AG04450 (cell line): ENCODE measurements around the gene LIG1. TPM values are rescaled to one million over a fixed set of nuclear protein-coding genes. Genes with fewer than 3 reads are reported as not detected.

Experiments
- CTCF ChIA-PET: fragments of 300-600, 350-600 bp; formaldehyde crosslinking; extraction: SDS; loops from one replicate; lab custom pipeline; 2022; ENCODE audit warnings: antibody characterized with exemption, inconsistent platforms; lab: Charles Lee
- POLR2A ChIA-PET: fragments of 350-600 bp; formaldehyde crosslinking; extraction: SDS; loops from one replicate; lab custom pipeline; 2021; ENCODE audit warnings: antibody characterized with exemption, inconsistent platforms; lab: Yijun Ruan, JAX
- DNase-seq: peaks from one replicate; pipeline ENCODE4 v3.0.0-alpha.2; 2011; ENCODE audit warnings: low read depth, low spot score
- H3K27ac ChIP-seq: one replicate; pipeline ENCODE4 v1.5.1; 2012; ENCODE audit warnings: low read depth, low read length, control low read depth
- H3K27me3 ChIP-seq: one replicate; pipeline ENCODE4 v1.6.0; 2012; ENCODE audit warnings: low read length; ENCODE audit not compliant: control insufficient read depth, insufficient read depth
- H3K4me3 ChIP-seq: 2 replicates; pipeline ENCODE4 v1.5.1; 2011; ENCODE audit warnings: mild to moderate bottlenecking, low read depth, low read length, control low read depth
- H3K9me3 ChIP-seq: 2 replicates; pipeline ENCODE4 v1.5.1; 2012; ENCODE audit warnings: low read length; ENCODE audit not compliant: control insufficient read depth, insufficient read depth
- polyA plus RNA-seq: library from polyadenylated mRNA; depleted of rRNA; stranded (reverse); fragments of >200 nt; gene quantifications from 2 replicates; pipeline ENCODE4 v1.2.3, GENCODE V29; 2011
- TF ChIP-seq, protein P1 (sequence below): IDR thresholded peaks from 2 replicates; pipeline ENCODE4 v1.5.1; 2011; ENCODE audit warnings: low read depth, low read length, control low read depth, inconsistent platforms

The LIG1 gene
- polyA plus RNA-seq, 1 experiment, result 7.6 TPM

DNA sequence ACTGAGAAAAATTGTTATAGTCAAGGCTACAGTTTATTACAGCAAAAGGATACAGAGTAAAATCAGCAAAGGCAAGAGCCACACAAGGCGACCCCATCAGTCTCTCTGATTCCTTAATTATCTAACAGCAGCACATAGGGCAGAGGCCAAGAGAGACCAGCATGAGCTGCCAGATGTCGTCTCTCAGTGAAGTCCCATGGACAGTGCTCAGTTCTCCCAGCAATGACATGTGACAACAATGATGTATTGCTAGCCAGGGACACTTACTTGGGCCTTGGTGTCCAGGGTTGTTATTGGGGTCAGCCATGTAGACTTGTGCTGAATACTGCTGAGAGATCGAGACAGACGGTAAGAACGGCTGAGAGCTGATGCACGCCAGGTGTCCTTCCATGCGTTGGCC is 22.6 kb upstream of the LIG1 start:
- CTCF ChIA-PET, result no interaction called here
- DNase-seq, result no peak
- TF ChIP-seq, protein P1, sequence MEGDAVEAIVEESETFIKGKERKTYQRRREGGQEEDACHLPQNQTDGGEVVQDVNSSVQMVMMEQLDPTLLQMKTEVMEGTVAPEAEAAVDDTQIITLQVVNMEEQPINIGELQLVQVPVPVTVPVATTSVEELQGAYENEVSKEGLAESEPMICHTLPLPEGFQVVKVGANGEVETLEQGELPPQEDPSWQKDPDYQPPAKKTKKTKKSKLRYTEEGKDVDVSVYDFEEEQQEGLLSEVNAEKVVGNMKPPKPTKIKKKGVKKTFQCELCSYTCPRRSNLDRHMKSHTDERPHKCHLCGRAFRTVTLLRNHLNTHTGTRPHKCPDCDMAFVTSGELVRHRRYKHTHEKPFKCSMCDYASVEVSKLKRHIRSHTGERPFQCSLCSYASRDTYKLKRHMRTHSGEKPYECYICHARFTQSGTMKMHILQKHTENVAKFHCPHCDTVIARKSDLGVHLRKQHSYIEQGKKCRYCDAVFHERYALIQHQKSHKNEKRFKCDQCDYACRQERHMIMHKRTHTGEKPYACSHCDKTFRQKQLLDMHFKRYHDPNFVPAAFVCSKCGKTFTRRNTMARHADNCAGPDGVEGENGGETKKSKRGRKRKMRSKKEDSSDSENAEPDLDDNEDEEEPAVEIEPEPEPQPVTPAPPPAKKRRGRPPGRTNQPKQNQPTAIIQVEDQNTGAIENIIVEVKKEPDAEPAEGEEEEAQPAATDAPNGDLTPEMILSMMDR, result no peak
- H3K27ac ChIP-seq, result no peak overlapping the region
- no peak overlapping the region for H3K4me3 ChIP-seq
- H3K27me3 ChIP-seq, result no peaks in the 10 kb centered on the region
- peaks cover 3% of the 10 kb centered on the region for H3K9me3 ChIP-seq
- POLR2A ChIA-PET, result no interaction called here

DNA sequence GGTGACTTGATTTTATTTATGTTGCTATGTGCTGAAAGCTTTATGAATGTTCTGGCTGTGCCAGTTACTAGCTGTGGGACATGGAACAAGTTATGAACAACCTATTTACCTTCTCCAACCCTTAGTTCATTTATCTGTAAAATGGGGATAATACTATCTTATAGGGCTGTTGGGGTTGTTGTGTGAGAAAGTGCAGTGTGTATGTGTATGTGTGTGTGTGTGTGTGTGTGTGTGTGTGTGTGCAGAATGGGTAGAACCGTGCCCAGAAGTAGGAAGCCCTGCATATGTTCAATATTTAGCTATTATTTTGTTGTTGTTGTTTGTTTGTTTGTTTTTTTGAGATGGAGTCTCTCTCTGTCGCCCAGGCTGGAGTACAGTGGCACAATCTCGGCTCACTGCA is 20.7 kb upstream of the LIG1 start:
- CTCF ChIA-PET, result interaction anchor here (1.0 to 1.7 kb wide), 3 partner anchors 10 to 13 kb away, joined by 4 to 6 read pairs (median 4); no protein-coding TSS in a partner anchor
- H3K27me3 ChIP-seq, result no peaks in the 10 kb centered on the region
- DNase-seq, result no peak
- no peak overlapping the region for H3K27ac ChIP-seq
- peaks cover 3% of the 10 kb centered on the region for H3K9me3 ChIP-seq
- TF ChIP-seq, protein P1, result no peak
- POLR2A ChIA-PET, result interaction anchor here (1.0 kb wide), 1 partner anchor 13 kb away, joined by 3 read pairs; no protein-coding TSS in a partner anchor
- H3K4me3 ChIP-seq, result no peak overlapping the region

DNA sequence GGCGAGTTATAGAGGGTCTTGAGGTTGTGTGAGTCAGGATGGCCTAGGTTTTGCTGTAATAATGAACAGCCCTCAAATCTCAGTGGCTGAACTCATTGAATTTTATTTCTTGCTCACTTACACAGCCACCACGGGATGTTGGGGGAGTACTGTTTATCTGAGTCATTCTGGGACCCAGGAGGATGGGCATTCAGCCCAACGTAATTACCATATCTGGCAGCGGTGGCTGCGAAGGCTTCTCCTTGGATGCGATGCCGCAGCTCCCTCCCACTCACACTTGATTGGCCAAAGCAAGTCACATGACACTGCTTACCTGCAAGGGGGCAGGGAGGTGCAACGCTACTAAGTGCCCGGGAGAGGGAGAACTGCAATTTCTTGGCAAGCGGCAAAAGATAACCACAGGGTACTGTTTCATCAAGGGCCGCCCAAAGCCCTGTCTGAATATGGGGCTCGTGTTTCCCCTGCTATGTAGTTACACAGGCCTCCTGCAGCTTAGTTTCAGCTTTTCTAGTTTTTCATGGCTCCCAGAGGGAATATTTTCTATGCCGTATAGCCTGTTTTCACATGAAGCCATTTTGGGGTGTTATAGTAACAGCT is 20.2 kb upstream of the LIG1 start:
- TF ChIP-seq, protein P1, result no peak
- DNase-seq, result peak; percentile 27
- H3K27ac ChIP-seq, result no peak overlapping the region
- POLR2A ChIA-PET, result interaction anchor here (1.0 kb wide), 1 partner anchor 13 kb away, joined by 3 read pairs; no protein-coding TSS in a partner anchor
- CTCF ChIA-PET, result interaction anchor here (1.0 to 1.7 kb wide), 3 partner anchors 10 to 13 kb away, joined by 4 to 6 read pairs (median 4); no protein-coding TSS in a partner anchor
- H3K9me3 ChIP-seq, result peaks cover 3% of the 10 kb centered on the region; the same call in 1 of the 2 replicates
- no peaks in the 10 kb centered on the region for H3K27me3 ChIP-seq
- H3K4me3 ChIP-seq, result no peak overlapping the region

DNA sequence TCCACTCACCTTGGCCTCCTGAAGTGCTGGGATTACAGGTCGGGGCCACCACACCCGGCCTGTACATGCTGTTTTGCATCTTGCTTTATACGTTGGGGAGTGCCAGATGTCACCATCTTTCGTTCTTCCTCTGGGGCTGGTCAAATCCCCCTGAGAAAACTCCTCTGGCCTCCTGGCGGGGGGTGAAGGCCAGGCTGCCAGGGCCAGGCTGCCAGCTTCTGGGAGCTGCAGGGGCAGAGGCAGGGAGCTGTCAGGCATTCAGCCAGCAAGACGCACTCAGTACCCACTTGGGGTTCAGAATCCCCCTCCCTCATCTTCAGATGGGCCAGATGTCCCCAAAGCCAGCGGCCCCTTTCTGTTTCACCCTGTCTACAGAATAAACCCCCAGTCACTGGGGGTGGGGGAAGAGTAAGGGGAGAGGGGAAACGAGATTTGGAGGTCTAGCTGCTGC is 16.4 kb upstream of the LIG1 start:
- ChIA-PET POLR2A (no interaction called here), CTCF (interaction anchor here (0.7 to 2.9 kb wide), 2 partner anchors 8 to 1347 kb away, joined by 5 to 11 read pairs; no protein-coding TSS in a partner anchor)
- Histone ChIP-seq H3K4me3 (no peak overlapping the region), H3K27ac (no peak overlapping the region), H3K9me3 (peaks cover 12% of the 10 kb centered on the region), H3K27me3 (no peaks in the 10 kb centered on the region)
- TF ChIP-seq, protein P1, result no peak
- DNase-seq, result no peak

DNA sequence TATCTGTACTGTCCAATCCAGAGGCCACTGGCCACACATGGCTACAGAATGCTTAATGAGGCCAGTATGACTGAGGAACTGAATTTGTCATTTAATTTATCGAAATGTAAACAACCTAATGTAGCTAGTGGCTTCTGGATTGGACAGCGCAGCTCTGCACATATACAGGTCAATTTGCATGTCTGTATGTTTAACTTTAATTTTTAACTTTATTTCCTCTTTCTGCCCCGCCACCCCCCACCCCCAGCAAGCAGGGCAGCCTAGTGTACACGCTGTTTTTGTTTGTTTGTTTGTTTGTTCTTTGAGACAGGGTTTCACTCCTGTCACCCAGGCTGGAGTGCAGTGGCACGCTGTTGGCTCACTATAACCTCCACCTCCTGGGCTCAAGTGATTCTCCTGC is 15.9 kb upstream of the LIG1 start:
- H3K9me3 ChIP-seq, result peaks cover 15% of the 10 kb centered on the region
- H3K27ac ChIP-seq, result no peak overlapping the region
- DNase-seq, result no peak
- TF ChIP-seq, protein P1, result no peak
- ChIA-PET CTCF (interaction anchor here (2.9 kb wide), 1 partner anchor 8 kb away, joined by 11 read pairs; no protein-coding TSS in a partner anchor), POLR2A (no interaction called here)
- H3K4me3 ChIP-seq, result no peak overlapping the region
- no peaks in the 10 kb centered on the region for H3K27me3 ChIP-seq
